Adrenal gland (tissue), 12 donors: ENCODE measurements around the gene EVA1C. TPM values are rescaled to one million over a fixed set of nuclear protein-coding genes. Genes with fewer than 3 reads are reported as not detected.
A peak's percentile ranks its signal among the peaks of the same experiment; 100 is the strongest.
"Not testable (repeated sequence)": the region's sequence is repeated elsewhere in the genome, so short reads cannot be mapped to it uniquely, and the experiment has no call there.

Source experiments
- DNase-seq, 7 donors: peaks; one replicate each; pipeline ENCODE4 v3.0.0-alpha.2; 2019 to 2020
- H3K27ac ChIP-seq, 5 donors: fragments of 200-600 bp; sonication (generic) in 4 of 5; 1 replicate in 3 of 5; 2 replicates in 2 of 5; pipeline versions ENCODE4 v1.5.1 to v1.8.0; 2016 to 2020; ENCODE audit warnings: mild to moderate bottlenecking in 1 of 5
- H3K27me3 ChIP-seq: fragments of 200-600 bp; 2 replicates; pipeline ENCODE4 v1.8.0; 2021
- H3K36me3 ChIP-seq, 2 donors: fragments of 200-600 bp; replicated peaks in 1 of 2; 1 replicate in 1 of 2; 2 replicates in 1 of 2; pipeline versions ENCODE4 v1.5.1 to v1.8.0; 2018 to 2022
- H3K4me1 ChIP-seq, 2 donors: fragments of 200-600 bp; replicated peaks in 1 of 2; 1 replicate in 1 of 2; 2 replicates in 1 of 2; pipeline versions ENCODE4 v1.5.1 to v1.8.0; 2018 to 2021
- H3K4me3 ChIP-seq, 4 donors: fragments of 200-600 bp; sonication (generic) in 3 of 4; one replicate each; pipeline ENCODE4 v1.5.1; 2016 to 2018
- H3K9me3 ChIP-seq, 3 donors: fragments of 200-600 bp; sonication (generic) in 1 of 3; replicated peaks in 1 of 3; 1 replicate in 2 of 3; 2 replicates in 1 of 3; pipeline versions ENCODE4 v1.5.1 to v1.8.0; 2016 to 2021
- POLR2A ChIP-seq, 2 donors: fragments of 450-650 bp; IDR thresholded peaks; one replicate each; pipeline ENCODE4 v1.6.1; 2017; ENCODE audit warnings: antibody characterized with exemption in 2 of 2, mild to moderate bottlenecking in 2 of 2, moderate library complexity in 1 of 2
- WGBS, 4 donors: extraction: QIAGEN DNeasy Blood & Tissue Kit in 2 of 4; methylation state at CpG; one replicate each; pipeline versions ENCODE4 v1.1.5 to v1.1.7; 2013 to 2017; 5-methylcytosine and 5-hydroxymethylcytosine counted together
- intact Hi-C, 2 donors: fragments of 100-400 bp; cut with DNase I; formaldehyde crosslinking; loops; one replicate each; pipeline versions ENCODE4 v1.14.1 to v1.15.0; 2022 to 2023
- polyA plus RNA-seq, 3 donors: library from polyadenylated mRNA; stranded (reverse); fragments of 200-250 nt in 2 of 3; fragments of 350-450 nt in 1 of 3; fragmentation: Illumina TruSeq in 1 of 3; extraction: RNeasy Lipid Tissue Mini Kit (QIAGEN cat#74804) in 1 of 3; gene quantifications; one replicate each; pipeline ENCODE4 v1.2.3, GENCODE V29; 2013 to 2014
- total RNA-seq, 9 donors: library from RNA; depleted of rRNA in 4 of 9; stranded (reverse); fragments of >200 nt in 4 of 9; fragments of 120-200 nt in 1 of 9; fragmentation: NEBNext Ultra II Directional in 1 of 9; extraction: Animal tissue kit (Norgen Biotek cat#: 25700) in 1 of 9; gene quantifications; one replicate each; pipeline versions ENCODE4 v1.1.0 to v1.2.4, GENCODE V29; 2013 to 2023
- TF ChIP-seq, protein P1 (sequence below), 6 experiments: fragments of 450-650 bp in 4 of 6; fragments of 200-600 bp in 2 of 6; sonication (generic) in 1 of 6; IDR thresholded peaks; 1 replicate in 5 of 6; 2 replicates in 1 of 6; pipeline versions ENCODE4 v1.5.1 to v1.8.0; 2016 to 2021; ENCODE audit warnings: antibody characterized with exemption in 6 of 6, mild to moderate bottlenecking in 2 of 6, moderate library complexity in 1 of 6
- donor health status: healthy with polysubstance abuse.
- donor health status: Bipolar disorder and iron deficiency.
- donor health status: DM: yes; HTN: yes; CAD: no.
- donor health status: DM: no; HTN: no; CAD: no.
- donor health status: DM: no; HTN: no; CAD: no.
- donor health status: DM: yes; HTN: yes; CAD: no.

EVA1C gene
- total and polyA plus RNA-seq, 12 donors, result 0.94 to 33.2 (median 12.1) TPM

GRCh38 chr21:32445101-32445500 lies 32.6 kb downstream of the EVA1C start:
- Histone ChIP-seq H3K4me1 (no peaks in the 10 kb centered on the region), H3K9me3 (no peaks in the 10 kb centered on the region), H3K27ac (no peak overlapping the region), H3K4me3 (no peak overlapping the region), H3K27me3 (no peaks in the 10 kb centered on the region), H3K36me3 (no peaks in the 10 kb centered on the region)
- no peak for DNase-seq
- TF ChIP-seq, protein P1, sequence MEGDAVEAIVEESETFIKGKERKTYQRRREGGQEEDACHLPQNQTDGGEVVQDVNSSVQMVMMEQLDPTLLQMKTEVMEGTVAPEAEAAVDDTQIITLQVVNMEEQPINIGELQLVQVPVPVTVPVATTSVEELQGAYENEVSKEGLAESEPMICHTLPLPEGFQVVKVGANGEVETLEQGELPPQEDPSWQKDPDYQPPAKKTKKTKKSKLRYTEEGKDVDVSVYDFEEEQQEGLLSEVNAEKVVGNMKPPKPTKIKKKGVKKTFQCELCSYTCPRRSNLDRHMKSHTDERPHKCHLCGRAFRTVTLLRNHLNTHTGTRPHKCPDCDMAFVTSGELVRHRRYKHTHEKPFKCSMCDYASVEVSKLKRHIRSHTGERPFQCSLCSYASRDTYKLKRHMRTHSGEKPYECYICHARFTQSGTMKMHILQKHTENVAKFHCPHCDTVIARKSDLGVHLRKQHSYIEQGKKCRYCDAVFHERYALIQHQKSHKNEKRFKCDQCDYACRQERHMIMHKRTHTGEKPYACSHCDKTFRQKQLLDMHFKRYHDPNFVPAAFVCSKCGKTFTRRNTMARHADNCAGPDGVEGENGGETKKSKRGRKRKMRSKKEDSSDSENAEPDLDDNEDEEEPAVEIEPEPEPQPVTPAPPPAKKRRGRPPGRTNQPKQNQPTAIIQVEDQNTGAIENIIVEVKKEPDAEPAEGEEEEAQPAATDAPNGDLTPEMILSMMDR (IDR thresholded peaks at IDR 0.05), result no peak
- no peak for TF ChIP-seq POLR2A (IDR thresholded peaks at IDR 0.05)
- WGBS, 4 donors, result 82 to 87% (median 84%) methylated on average over 6 of the region's 6 CpGs
- intact Hi-C loops, result no loop called here

DNA sequence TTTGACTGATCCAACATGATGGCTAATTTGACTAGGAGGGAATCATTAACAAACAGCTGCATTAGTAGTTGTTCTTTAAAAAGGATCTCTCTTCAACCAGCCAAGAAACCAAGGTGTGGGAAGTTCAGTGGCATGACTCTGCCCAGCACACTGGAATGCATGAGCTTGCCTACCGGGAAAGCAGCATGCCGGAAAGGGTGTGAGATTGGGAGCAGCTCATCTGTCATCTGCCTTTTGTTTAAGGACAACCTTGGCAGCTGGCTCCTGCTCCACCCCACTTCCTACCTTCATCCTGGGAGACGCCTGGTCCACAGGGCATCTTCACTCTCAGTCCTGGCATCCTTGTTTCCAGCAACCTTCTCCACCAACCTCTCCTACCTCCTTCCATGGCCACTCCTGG lies 33.9 kb downstream of the EVA1C start:
- H3K9me3 ChIP-seq, H3K4me1 ChIP-seq, H3K27me3 ChIP-seq, intact Hi-C loops, DNase-seq, H3K27ac ChIP-seq, H3K36me3 ChIP-seq, H3K4me3 ChIP-seq: not testable (repeated sequence)
- WGBS, 4 donors, result 66 to 75% (median 72%) methylated on average over 3 of the region's 3 CpGs

DNA sequence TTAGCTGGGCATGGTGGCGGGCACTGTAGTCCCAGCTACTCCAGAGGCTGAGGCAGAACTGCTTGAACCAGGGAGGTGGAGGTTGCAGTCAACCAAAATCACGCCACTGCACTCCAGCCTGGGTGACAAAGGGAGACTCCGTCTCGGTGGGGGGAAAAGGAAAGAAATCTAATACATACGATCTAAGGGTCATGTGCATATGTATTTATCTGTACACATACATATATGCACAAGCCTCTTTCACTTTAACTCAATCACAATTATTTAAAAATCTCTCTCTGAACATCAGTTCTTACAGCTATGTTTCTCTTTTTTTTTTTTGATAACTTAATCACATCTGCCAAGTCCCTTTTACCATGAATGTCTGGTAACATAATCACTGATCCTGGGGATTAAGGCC lies 34.7 kb downstream of the EVA1C start:
- H3K36me3 ChIP-seq, result no peaks in the 10 kb centered on the region
- no peaks in the 10 kb centered on the region for H3K9me3 ChIP-seq
- H3K27ac ChIP-seq, result no peak overlapping the region
- no peak overlapping the region for H3K4me3 ChIP-seq
- 90 to 95% (median 92%) methylated on average over 5 of the region's 5 CpGs for WGBS, 4 donors
- intact Hi-C loops, result no loop called here
- no peak for TF ChIP-seq POLR2A (IDR thresholded peaks at IDR 0.05)
- TF ChIP-seq, protein P1 (IDR thresholded peaks at IDR 0.05), result no peak
- DNase-seq, result no peak
- H3K4me1 ChIP-seq, result no peaks in the 10 kb centered on the region
- H3K27me3 ChIP-seq, result no peaks in the 10 kb centered on the region

GRCh38 chr21:32448803-32449594 lies 36.5 kb downstream of the EVA1C start:
- H3K4me3 ChIP-seq, result no peak overlapping the region
- TF ChIP-seq, protein P1 (IDR thresholded peaks at IDR 0.05), result no peak
- no peak for TF ChIP-seq POLR2A (IDR thresholded peaks at IDR 0.05)
- intact Hi-C loops, result no loop called here
- no peaks in the 10 kb centered on the region for H3K9me3 ChIP-seq
- H3K36me3 ChIP-seq, result no peaks in the 10 kb centered on the region
- H3K4me1 ChIP-seq, result no peaks in the 10 kb centered on the region
- DNase-seq, result no peak
- whole genome bisulfite sequencing, 4 donors, result 75 to 91% (median 85%) methylated on average over 6 of the region's 6 CpGs
- H3K27ac ChIP-seq, result no peak overlapping the region
- H3K27me3 ChIP-seq, result no peaks in the 10 kb centered on the region

DNA sequence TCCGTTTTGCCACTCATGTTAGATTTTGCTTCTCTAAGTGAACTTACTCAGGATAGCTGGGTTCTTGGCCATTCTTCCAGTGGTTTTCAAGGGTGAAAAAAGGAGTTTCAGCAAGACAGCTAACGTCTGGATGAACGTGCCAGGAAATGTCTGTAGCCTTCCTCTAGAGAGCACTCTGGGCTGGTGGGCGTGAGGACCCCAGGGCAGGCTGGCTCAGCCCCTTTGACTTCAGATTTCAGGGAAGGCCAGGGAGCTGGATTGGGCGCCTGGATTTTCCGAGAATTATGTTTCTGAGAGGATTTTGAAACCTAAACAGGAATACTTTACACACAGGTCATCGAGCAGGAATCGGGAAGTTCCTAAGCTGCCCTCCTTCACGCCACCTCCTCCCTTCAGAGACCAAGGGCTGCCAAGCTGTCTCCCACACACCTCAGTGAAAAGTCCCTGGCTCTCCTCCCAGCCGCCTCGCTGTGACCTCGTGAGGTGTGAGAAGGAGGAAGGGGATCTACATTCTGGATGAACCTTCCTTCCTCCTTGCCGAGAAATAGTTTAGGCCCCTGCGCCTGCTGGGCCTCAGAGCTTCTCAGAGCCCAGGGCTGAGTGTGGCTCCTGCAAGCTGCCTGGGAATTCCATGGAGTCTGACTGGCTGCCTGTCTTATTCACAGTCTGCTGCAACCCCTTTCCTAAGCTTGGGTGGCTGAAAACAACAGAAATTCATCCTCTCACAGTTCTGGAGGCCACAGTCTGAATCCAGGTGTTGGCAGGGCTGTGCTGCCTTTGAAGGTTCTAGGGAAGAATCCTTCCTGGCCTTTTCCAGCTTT lies 38.6 kb downstream of the EVA1C start:
- intact Hi-C loops, H3K9me3 ChIP-seq, H3K4me1 ChIP-seq, H3K36me3 ChIP-seq, H3K27me3 ChIP-seq, H3K4me3 ChIP-seq: not testable (repeated sequence)
- peak; percentile 23 to 63 (median 35) for DNase-seq
- peak overlapping the region in 2 of 5 donors; percentile 21 to 79 for H3K27ac ChIP-seq
- WGBS, 4 donors, result 62 to 71% (median 68%) methylated on average over 11 to 14 of the region's 14 CpGs

GRCh38 chr21:32452191-32452590 lies 39.7 kb downstream of the EVA1C start:
- intact Hi-C loops, result not testable (repeated sequence)

More at GRCh38 chr21:32452191-32452590, 39.7 kb downstream of the EVA1C start:
- WGBS, 4 donors, result 85 to 91% (median 89%) methylated on average over 6 to 8 of the region's 8 CpGs
- not testable (repeated sequence) for H3K4me3 ChIP-seq, DNase-seq, H3K9me3 ChIP-seq, H3K27me3 ChIP-seq, H3K36me3 ChIP-seq
- Histone ChIP-seq H3K27ac (peak overlapping the region in 1 of 5 donors; percentile 79), H3K4me1 (peaks cover 6 to 11% of the 10 kb centered on the region in 2 donors)
